ENCODE data around the gene CLDN22. TPM values are rescaled to one million over a fixed set of nuclear protein-coding genes. Genes with fewer than 3 reads are reported as not detected.

Gene CLDN22
- under 0.01 TPM in 1 of 2 replicates, not detected in the other for total RNA-seq
- not detected in 2 replicates for polyA plus RNA-seq
- polyA plus RNA-seq (2012) = 0.05 TPM in 1 of 2 replicates, not detected in the other
- not detected in 2 replicates for polyA minus RNA-seq (ENCODE audit: low replicate concordance)

- DNase-seq (ENCODE audit: low read depth in 2 of 2) = no peak
- H3K4me1 ChIP-seq (ENCODE audit: control insufficient read depth, extremely low read depth, insufficient read depth, low read length) = no peaks in the 10 kb centered on the region
These were observed at the start of gene CLDN22 for GRCh38 chr4:183320211-183321059. Gene CLDN22, minus strand, starts transcription at chr4:183320276. Its CDS starts 58 bp downstream, at chr4:183320218.

GRCh38 chr4:183369073-183369472 is 49.0 kb upstream of the CLDN22 start:
- Histone ChIP-seq H3K36me3 (ENCODE audit: control insufficient read depth, insufficient read depth, low read length) (no peaks in the 10 kb centered on the region), H3K4me3 (replicated peaks in 1 of 4; ENCODE audit: control extremely low read depth in 1 of 4, insufficient read depth in 1 of 4, low read depth in 3 of 4, low read length in 4 of 4) (no peak overlapping the region), H2AFZ (ENCODE audit: low read length) (no peak overlapping the region), H3K4me1 (ENCODE audit: control insufficient read depth, extremely low read depth, insufficient read depth, low read length) (no peaks in the 10 kb centered on the region), H4K20me1 (ENCODE audit: control insufficient read depth, extremely low read depth, insufficient read depth, low read length) (no peaks in the 10 kb centered on the region), H3K27me3 (ENCODE audit: control insufficient read depth, insufficient read depth, low read length) (no peaks in the 10 kb centered on the region), H3K9ac (ENCODE audit: insufficient read depth, low read length) (no peak overlapping the region), H3K27ac (ENCODE audit: insufficient read depth, low read length) (no peak overlapping the region), H3K4me2 (ENCODE audit: extremely low read depth, insufficient read depth, low read length) (no peak overlapping the region), H3K9me3 (ENCODE audit: control insufficient read depth, insufficient read depth, low read depth, low read length) (no peaks in the 10 kb centered on the region), H3K79me2 (ENCODE audit: control insufficient read depth, insufficient read depth, low read length) (no peaks in the 10 kb centered on the region)
- DNase-seq (ENCODE audit: low read depth in 2 of 2) = no peak
- TF ChIP-seq, protein P1, sequence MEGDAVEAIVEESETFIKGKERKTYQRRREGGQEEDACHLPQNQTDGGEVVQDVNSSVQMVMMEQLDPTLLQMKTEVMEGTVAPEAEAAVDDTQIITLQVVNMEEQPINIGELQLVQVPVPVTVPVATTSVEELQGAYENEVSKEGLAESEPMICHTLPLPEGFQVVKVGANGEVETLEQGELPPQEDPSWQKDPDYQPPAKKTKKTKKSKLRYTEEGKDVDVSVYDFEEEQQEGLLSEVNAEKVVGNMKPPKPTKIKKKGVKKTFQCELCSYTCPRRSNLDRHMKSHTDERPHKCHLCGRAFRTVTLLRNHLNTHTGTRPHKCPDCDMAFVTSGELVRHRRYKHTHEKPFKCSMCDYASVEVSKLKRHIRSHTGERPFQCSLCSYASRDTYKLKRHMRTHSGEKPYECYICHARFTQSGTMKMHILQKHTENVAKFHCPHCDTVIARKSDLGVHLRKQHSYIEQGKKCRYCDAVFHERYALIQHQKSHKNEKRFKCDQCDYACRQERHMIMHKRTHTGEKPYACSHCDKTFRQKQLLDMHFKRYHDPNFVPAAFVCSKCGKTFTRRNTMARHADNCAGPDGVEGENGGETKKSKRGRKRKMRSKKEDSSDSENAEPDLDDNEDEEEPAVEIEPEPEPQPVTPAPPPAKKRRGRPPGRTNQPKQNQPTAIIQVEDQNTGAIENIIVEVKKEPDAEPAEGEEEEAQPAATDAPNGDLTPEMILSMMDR (conservative IDR thresholded peaks at IDR 0.05 in 1 of 2, IDR thresholded peaks at IDR 0.05 in 1 of 2; ENCODE audit: low read depth in 1 of 2, low read length in 2 of 2) = no peak
- no peak for TF ChIP-seq EZH2 (IDR thresholded peaks at IDR 0.05; ENCODE audit: low read length, missing control alignments)

More at GRCh38 chr4:183320211-183321059, at the start of gene CLDN22:
- H3K4me3 ChIP-seq (replicated peaks in 1 of 4; ENCODE audit: control extremely low read depth in 1 of 4, insufficient read depth in 1 of 4, low read depth in 3 of 4, low read length in 4 of 4) = no peak within 1 kb of the TSS
- no peak within 1 kb of the TSS for H2AFZ ChIP-seq (ENCODE audit: low read length)
- no peaks in the 10 kb centered on the region for H3K9me3 ChIP-seq (ENCODE audit: control insufficient read depth, insufficient read depth, low read depth, low read length)
- H4K20me1 ChIP-seq (ENCODE audit: control insufficient read depth, extremely low read depth, insufficient read depth, low read length) = no peaks in the 10 kb centered on the region
- TF ChIP-seq, protein P1 (conservative IDR thresholded peaks at IDR 0.05 in 1 of 2, IDR thresholded peaks at IDR 0.05 in 1 of 2; ENCODE audit: low read depth in 1 of 2, low read length in 2 of 2) = no peak
- TF ChIP-seq EZH2 (IDR thresholded peaks at IDR 0.05; ENCODE audit: low read length, missing control alignments) = no peak
- H3K27ac ChIP-seq (ENCODE audit: insufficient read depth, low read length) = no peak within 1 kb of the TSS
- no peaks in the 10 kb centered on the region for H3K27me3 ChIP-seq (ENCODE audit: control insufficient read depth, insufficient read depth, low read length)
- H3K9ac ChIP-seq (ENCODE audit: insufficient read depth, low read length) = no peak within 1 kb of the TSS
- H3K79me2 ChIP-seq (ENCODE audit: control insufficient read depth, insufficient read depth, low read length) = no peaks in the 10 kb centered on the region
- no peak within 1 kb of the TSS for H3K4me2 ChIP-seq (ENCODE audit: extremely low read depth, insufficient read depth, low read length)
- H3K36me3 ChIP-seq (ENCODE audit: control insufficient read depth, insufficient read depth, low read length) = peaks cover 2% of the 10 kb centered on the region

- no peak for DNase-seq (ENCODE audit: low read depth in 2 of 2)
These were observed 46.2 kb upstream of the CLDN22 start for GRCh38 chr4:183366206-183366835.

More at GRCh38 chr4:183366206-183366835, 46.2 kb upstream of the CLDN22 start:
- H2AFZ ChIP-seq (ENCODE audit: low read length) = no peak overlapping the region
- no peak overlapping the region for H3K9ac ChIP-seq (ENCODE audit: insufficient read depth, low read length)
- no peak overlapping the region for H3K4me2 ChIP-seq (ENCODE audit: extremely low read depth, insufficient read depth, low read length)
- no peak overlapping the region for H3K27ac ChIP-seq (ENCODE audit: insufficient read depth, low read length)
- no peak for TF ChIP-seq EZH2 (IDR thresholded peaks at IDR 0.05; ENCODE audit: low read length, missing control alignments)
- TF ChIP-seq, protein P1 (conservative IDR thresholded peaks at IDR 0.05 in 1 of 2, IDR thresholded peaks at IDR 0.05 in 1 of 2; ENCODE audit: low read depth in 1 of 2, low read length in 2 of 2) = no peak
- H3K4me3 ChIP-seq (replicated peaks in 1 of 4; ENCODE audit: control extremely low read depth in 1 of 4, insufficient read depth in 1 of 4, low read depth in 3 of 4, low read length in 4 of 4) = no peak overlapping the region
- H3K79me2 ChIP-seq (ENCODE audit: control insufficient read depth, insufficient read depth, low read length) = no peaks in the 10 kb centered on the region
- no peaks in the 10 kb centered on the region for H3K36me3 ChIP-seq (ENCODE audit: control insufficient read depth, insufficient read depth, low read length)
- no peaks in the 10 kb centered on the region for H3K27me3 ChIP-seq (ENCODE audit: control insufficient read depth, insufficient read depth, low read length)
- no peaks in the 10 kb centered on the region for H3K9me3 ChIP-seq (ENCODE audit: control insufficient read depth, insufficient read depth, low read depth, low read length)
- no peaks in the 10 kb centered on the region for H4K20me1 ChIP-seq (ENCODE audit: control insufficient read depth, extremely low read depth, insufficient read depth, low read length)
- no peaks in the 10 kb centered on the region for H3K4me1 ChIP-seq (ENCODE audit: control insufficient read depth, extremely low read depth, insufficient read depth, low read length)

Data from fibroblast of lung (primary cell).